AG04450 (cell line): ENCODE data around the gene BRMS1L. TPM values are rescaled to one million over a fixed set of nuclear protein-coding genes. Genes with fewer than 3 reads are reported as not detected.
"Not testable (repeated sequence)": the region's sequence is repeated elsewhere in the genome, so short reads cannot be mapped to it uniquely, and the experiment has no call there.

Experiments used
- CTCF ChIA-PET: fragments of 300-600, 350-600 bp; formaldehyde crosslinking; extraction: SDS; loops from one replicate; lab custom pipeline; 2022; ENCODE audit warnings: antibody characterized with exemption, inconsistent platforms; lab: Charles Lee
- POLR2A ChIA-PET: fragments of 350-600 bp; formaldehyde crosslinking; extraction: SDS; loops from one replicate; lab custom pipeline; 2021; ENCODE audit warnings: antibody characterized with exemption, inconsistent platforms; lab: Yijun Ruan, JAX
- DNase-seq: peaks from one replicate; pipeline ENCODE4 v3.0.0-alpha.2; 2011; ENCODE audit warnings: low read depth, low spot score
- H3K27ac ChIP-seq: one replicate; pipeline ENCODE4 v1.5.1; 2012; ENCODE audit warnings: low read depth, low read length, control low read depth
- H3K27me3 ChIP-seq: one replicate; pipeline ENCODE4 v1.6.0; 2012; ENCODE audit warnings: low read length; ENCODE audit not compliant: control insufficient read depth, insufficient read depth
- H3K4me3 ChIP-seq: 2 replicates; pipeline ENCODE4 v1.5.1; 2011; ENCODE audit warnings: mild to moderate bottlenecking, low read depth, low read length, control low read depth
- H3K9me3 ChIP-seq: 2 replicates; pipeline ENCODE4 v1.5.1; 2012; ENCODE audit warnings: low read length; ENCODE audit not compliant: control insufficient read depth, insufficient read depth
- CTCF ChIP-seq: IDR thresholded peaks from 2 replicates; pipeline ENCODE4 v1.5.1; 2011; ENCODE audit warnings: low read depth, low read length, control low read depth, inconsistent platforms
- polyA plus RNA-seq: library from polyadenylated mRNA; depleted of rRNA; stranded (reverse); fragments of >200 nt; gene quantifications from 2 replicates; pipeline ENCODE4 v1.2.3, GENCODE V29; 2011

Gene BRMS1L
- polyA plus RNA-seq, 1 experiment = 8.7 TPM

- ChIA-PET CTCF (interaction anchor here (0.6 to 2.9 kb wide), 7 partner anchors 10 to 820 kb away, joined by 3 to 17 read pairs (median 5); no protein-coding TSS in a partner anchor), POLR2A (no interaction called here)
- TF ChIP-seq CTCF = no peak
- Histone ChIP-seq H3K27ac (no peak overlapping the region), H3K9me3 (no peaks in the 10 kb centered on the region), H3K4me3 (no peak overlapping the region; the same call in 1 of the 2 replicates), H3K27me3 (peaks cover 2% of the 10 kb centered on the region)
- no peak for DNase-seq
Observed at GRCh38 chr14:35827678-35828472, 1.7 kb downstream of the BRMS1L start.

GRCh38 chr14:35829449-35829848 is 3.3 kb downstream of the BRMS1L start:
- POLR2A ChIA-PET = no interaction called here

GRCh38 chr14:35835208-35835982 is 9.3 kb downstream of the BRMS1L start:
- DNase-seq = no peak
- POLR2A ChIA-PET = no interaction called here
- CTCF ChIA-PET = interaction anchor here (1.3 to 2.4 kb wide), 2 partner anchors 14 to 18 kb away, joined by 4 to 7 read pairs; no protein-coding TSS in a partner anchor
- Histone ChIP-seq H3K9me3 (no peaks in the 10 kb centered on the region), H3K4me3 (no peak overlapping the region), H3K27me3 (no peaks in the 10 kb centered on the region), H3K27ac (no peak overlapping the region)
- TF ChIP-seq CTCF = no peak

More at GRCh38 chr14:35829449-35829848, 3.3 kb downstream of the BRMS1L start:
- CTCF ChIA-PET = interaction anchor here (0.6 kb wide), 1 partner anchor 16 kb away, joined by 5 read pairs; no protein-coding TSS in a partner anchor
- TF ChIP-seq CTCF = no peak
- Histone ChIP-seq H3K9me3 (no peaks in the 10 kb centered on the region), H3K27ac (no peak overlapping the region), H3K4me3 (no peak overlapping the region), H3K27me3 (no peaks in the 10 kb centered on the region)
- DNase-seq = no peak

GRCh38 chr14:35841704-35842103 is 15.6 kb downstream of the BRMS1L start:
- POLR2A ChIA-PET, H3K4me3 ChIP-seq, H3K27ac ChIP-seq, H3K27me3 ChIP-seq, CTCF ChIA-PET, H3K9me3 ChIP-seq, DNase-seq: not testable (repeated sequence)

- H3K9me3 ChIP-seq, H3K4me3 ChIP-seq, CTCF ChIA-PET, H3K27me3 ChIP-seq, H3K27ac ChIP-seq, DNase-seq, POLR2A ChIA-PET: not testable (repeated sequence)
Observed at GRCh38 chr14:35842245-35842644, 16.1 kb downstream of the BRMS1L start.
